ENCODE data around the gene NELL2.

NELL2 gene

DNA sequence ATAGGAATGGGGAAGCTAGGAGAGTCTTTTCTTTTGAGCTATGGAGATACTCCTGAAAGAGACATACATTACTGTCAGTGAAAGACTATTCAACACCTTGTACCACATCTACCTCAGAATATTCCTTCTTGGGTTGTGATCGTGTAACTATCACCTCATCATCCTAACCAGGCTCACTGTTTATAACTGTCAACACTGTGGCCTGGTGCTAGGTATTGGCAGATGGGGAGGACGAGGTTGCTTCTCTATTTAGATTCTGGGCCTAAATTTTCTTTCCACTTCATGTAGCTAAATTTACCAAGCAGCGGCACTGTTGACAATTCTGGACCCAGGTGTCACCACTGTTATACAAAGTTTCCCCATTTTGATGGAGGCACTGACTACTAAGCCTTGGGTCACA, 354.4 kb downstream of the NELL2 start:
- no peak for DNase-seq (ENCODE audit: extremely low spot score)
- TF ChIP-seq SP1 (IDR thresholded peaks at IDR 0.05), result no peak
- no peak for TF ChIP-seq LEF1 (IDR thresholded peaks at IDR 0.05; ENCODE audit: borderline replicate concordance)
- no peak for TF ChIP-seq ARNT (IDR thresholded peaks at IDR 0.05)
- no peak for TF ChIP-seq TARDBP (IDR thresholded peaks at IDR 0.05)
- TF ChIP-seq, protein P1, sequence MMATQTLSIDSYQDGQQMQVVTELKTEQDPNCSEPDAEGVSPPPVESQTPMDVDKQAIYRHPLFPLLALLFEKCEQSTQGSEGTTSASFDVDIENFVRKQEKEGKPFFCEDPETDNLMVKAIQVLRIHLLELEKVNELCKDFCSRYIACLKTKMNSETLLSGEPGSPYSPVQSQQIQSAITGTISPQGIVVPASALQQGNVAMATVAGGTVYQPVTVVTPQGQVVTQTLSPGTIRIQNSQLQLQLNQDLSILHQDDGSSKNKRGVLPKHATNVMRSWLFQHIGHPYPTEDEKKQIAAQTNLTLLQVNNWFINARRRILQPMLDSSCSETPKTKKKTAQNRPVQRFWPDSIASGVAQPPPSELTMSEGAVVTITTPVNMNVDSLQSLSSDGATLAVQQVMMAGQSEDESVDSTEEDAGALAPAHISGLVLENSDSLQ (IDR thresholded peaks at IDR 0.05), result no peak
- TF ChIP-seq ZNF384 (IDR thresholded peaks at IDR 0.05), result no peak
- no peak for TF ChIP-seq ELF4 (IDR thresholded peaks at IDR 0.05)
- no peak for TF ChIP-seq HDGF (IDR thresholded peaks at IDR 0.05; ENCODE audit: borderline replicate concordance)
- TF ChIP-seq L3MBTL2 (conservative IDR thresholded peaks at IDR 0.05), result no peak
- TF ChIP-seq BHLHE40 (IDR thresholded peaks at IDR 0.05; ENCODE audit: borderline replicate concordance), result no peak
- TF ChIP-seq FOXA1 (IDR thresholded peaks at IDR 0.05), result no peak
- no peak for TF ChIP-seq FOXK2 (IDR thresholded peaks at IDR 0.05)
- TF ChIP-seq SUZ12 (IDR thresholded peaks at IDR 0.05), result no peak
- TF ChIP-seq FOXM1 (IDR thresholded peaks at IDR 0.05; ENCODE audit: borderline replicate concordance), result no peak
- TF ChIP-seq NFRKB (IDR thresholded peaks at IDR 0.05), result no peak
- TF ChIP-seq CTBP1 (IDR thresholded peaks at IDR 0.05; ENCODE audit: borderline replicate concordance), result no peak
- POLR2A ChIA-PET, result no interaction called here
- CTCF ChIA-PET, result no interaction called here

DNA sequence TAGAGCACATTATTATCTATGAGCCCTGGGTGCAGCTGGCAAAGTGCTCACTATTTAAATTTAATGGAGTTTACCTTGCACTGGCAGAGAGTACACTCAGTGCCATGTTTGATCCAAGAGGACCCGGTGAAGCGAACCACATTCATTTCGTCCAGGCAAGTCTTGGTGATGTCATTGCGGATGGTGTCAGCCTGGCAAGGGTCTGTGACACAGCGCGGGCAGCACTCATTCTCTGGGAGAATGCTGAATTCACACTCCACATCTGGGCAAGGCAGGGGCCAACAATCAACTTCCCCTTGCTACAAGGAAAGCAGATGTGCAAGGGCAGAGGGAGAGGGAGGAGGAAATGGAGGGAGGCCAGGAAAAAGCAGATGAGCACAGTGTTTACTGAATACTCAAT, 356.2 kb downstream of the NELL2 start:
- no peak for TF ChIP-seq SP1 (IDR thresholded peaks at IDR 0.05)
- no peak for TF ChIP-seq ELF4 (IDR thresholded peaks at IDR 0.05)
- no peak for TF ChIP-seq TARDBP (IDR thresholded peaks at IDR 0.05)
- TF ChIP-seq BHLHE40 (IDR thresholded peaks at IDR 0.05; ENCODE audit: borderline replicate concordance), result no peak
- TF ChIP-seq, protein P1 (IDR thresholded peaks at IDR 0.05), result no peak
- ChIA-PET POLR2A (no interaction called here), CTCF (no interaction called here)
- no peak for DNase-seq (ENCODE audit: extremely low spot score)

DNA sequence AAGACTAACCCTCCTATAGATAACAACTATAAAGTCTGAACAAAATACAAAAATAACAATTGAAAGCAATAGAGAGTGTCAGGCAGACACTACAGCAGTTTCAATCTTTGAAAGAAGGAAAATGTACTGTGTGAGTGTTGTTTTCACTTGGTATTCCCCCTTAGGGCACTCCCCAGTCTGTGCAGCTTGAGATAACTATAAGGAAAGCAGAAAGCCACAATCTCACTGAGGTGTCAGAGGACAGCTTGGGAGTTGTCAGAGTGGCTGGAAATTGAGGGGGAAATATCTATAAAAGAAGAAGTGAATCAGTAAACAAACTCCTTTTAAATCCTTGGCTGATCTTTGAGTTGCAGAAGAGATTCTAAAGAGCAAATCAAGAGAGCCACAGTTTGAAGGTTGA, 364.8 kb downstream of the NELL2 start:
- ChIA-PET CTCF (interaction anchor here (0.7 kb wide), 1 partner anchor 365 kb away, joined by 3 read pairs; no protein-coding TSS in a partner anchor), POLR2A (no interaction called here)
- no peak for DNase-seq (ENCODE audit: extremely low spot score)
- TF ChIP-seq FOXM1 (IDR thresholded peaks at IDR 0.05; ENCODE audit: borderline replicate concordance) (no peak), LEF1 (IDR thresholded peaks at IDR 0.05; ENCODE audit: borderline replicate concordance) (no peak), BHLHE40 (IDR thresholded peaks at IDR 0.05; ENCODE audit: borderline replicate concordance) (no peak), HDGF (IDR thresholded peaks at IDR 0.05; ENCODE audit: borderline replicate concordance) (no peak), ELF4 (IDR thresholded peaks at IDR 0.05) (no peak), NFRKB (IDR thresholded peaks at IDR 0.05) (no peak), ZNF384 (IDR thresholded peaks at IDR 0.05) (no peak), TARDBP (IDR thresholded peaks at IDR 0.05) (no peak), SUZ12 (IDR thresholded peaks at IDR 0.05) (no peak), L3MBTL2 (conservative IDR thresholded peaks at IDR 0.05) (no peak), ARNT (IDR thresholded peaks at IDR 0.05) (no peak), FOXK2 (IDR thresholded peaks at IDR 0.05) (no peak)
- TF ChIP-seq, protein P1 (IDR thresholded peaks at IDR 0.05), result no peak

DNA sequence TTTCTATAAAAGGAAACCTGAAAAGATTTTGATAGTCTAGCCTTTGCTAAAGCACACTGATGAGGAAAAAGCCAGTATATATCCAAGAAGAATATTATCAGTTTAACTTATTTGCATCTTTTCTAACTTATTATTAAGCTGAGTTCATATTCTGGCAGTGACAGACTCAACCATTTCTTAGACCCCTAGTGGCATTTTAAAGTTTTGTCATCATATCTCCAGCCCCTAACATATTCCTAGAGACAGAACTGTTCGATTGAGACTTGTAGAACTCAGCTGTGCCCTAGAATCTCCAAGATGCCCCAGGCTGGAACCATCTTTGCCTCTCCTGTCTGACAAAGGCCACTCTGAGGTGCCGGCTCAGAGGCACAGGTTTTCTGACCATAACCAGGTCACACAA, 365.6 kb downstream of the NELL2 start:
- ChIA-PET CTCF (interaction anchor here (0.6 kb wide), 1 partner anchor 392 kb away, joined by 4 read pairs; no protein-coding TSS in a partner anchor), POLR2A (no interaction called here)
- DNase-seq (ENCODE audit: extremely low spot score), result peak; percentile 9
- TF ChIP-seq, protein P1 (IDR thresholded peaks at IDR 0.05), result no peak
- TF ChIP-seq FOXM1 (IDR thresholded peaks at IDR 0.05; ENCODE audit: borderline replicate concordance) (no peak), CTBP1 (IDR thresholded peaks at IDR 0.05; ENCODE audit: borderline replicate concordance) (no peak), ELF4 (IDR thresholded peaks at IDR 0.05) (no peak), ZNF384 (IDR thresholded peaks at IDR 0.05) (no peak), HDGF (IDR thresholded peaks at IDR 0.05; ENCODE audit: borderline replicate concordance) (no peak), ARNT (IDR thresholded peaks at IDR 0.05) (no peak), L3MBTL2 (conservative IDR thresholded peaks at IDR 0.05) (no peak), BHLHE40 (IDR thresholded peaks at IDR 0.05; ENCODE audit: borderline replicate concordance) (no peak), SP1 (IDR thresholded peaks at IDR 0.05) (no peak), LEF1 (IDR thresholded peaks at IDR 0.05; ENCODE audit: borderline replicate concordance) (no peak), FOXK2 (IDR thresholded peaks at IDR 0.05) (no peak), TARDBP (IDR thresholded peaks at IDR 0.05) (no peak)

DNA sequence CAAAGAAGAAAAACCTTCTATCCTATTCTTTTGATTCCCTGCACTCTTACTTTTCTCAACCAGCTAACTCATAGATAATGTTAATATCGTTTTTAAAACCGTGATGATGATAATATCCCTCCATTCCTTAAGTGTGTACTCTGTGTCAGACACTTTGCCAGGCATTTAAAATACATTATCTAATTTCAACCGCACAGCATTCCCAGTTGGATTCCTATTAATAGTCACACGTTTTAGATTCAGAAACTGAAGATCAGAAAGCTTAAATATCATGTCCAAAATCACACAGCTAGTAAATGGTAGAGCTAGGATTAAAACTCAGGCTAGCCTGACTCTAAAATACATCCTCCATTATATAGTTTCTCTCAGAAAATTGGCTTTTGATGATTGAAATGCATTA, 366.0 kb downstream of the NELL2 start:
- ChIA-PET POLR2A (no interaction called here), CTCF (interaction anchor here (0.6 kb wide), 1 partner anchor 391 kb away, joined by 4 read pairs; no protein-coding TSS in a partner anchor)
- TF ChIP-seq, protein P1 (IDR thresholded peaks at IDR 0.05), result no peak
- no peak for TF ChIP-seq HDGF (IDR thresholded peaks at IDR 0.05; ENCODE audit: borderline replicate concordance)
- no peak for DNase-seq (ENCODE audit: extremely low spot score)

DNA sequence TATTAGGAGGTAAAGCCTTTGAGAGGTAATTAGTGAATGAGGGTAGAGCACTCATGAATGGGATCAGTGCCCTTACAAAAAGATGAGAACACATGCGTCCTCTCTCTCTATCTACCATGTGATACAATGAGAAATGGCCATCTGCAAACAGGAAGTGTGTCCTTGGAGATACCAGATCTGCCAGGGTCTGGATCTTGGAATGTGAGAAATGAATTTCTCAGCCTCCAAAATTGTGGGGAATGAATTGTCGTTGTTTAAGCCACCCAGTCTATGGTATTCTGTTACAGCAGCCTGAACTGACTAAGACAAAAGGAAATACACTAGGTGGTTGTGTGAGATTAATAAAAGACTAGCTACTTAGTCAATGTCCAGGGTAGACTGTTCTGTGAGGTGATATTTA, 366.6 kb downstream of the NELL2 start:
- no peak for DNase-seq (ENCODE audit: extremely low spot score)
- TF ChIP-seq L3MBTL2 (conservative IDR thresholded peaks at IDR 0.05) (no peak), FOXK2 (IDR thresholded peaks at IDR 0.05) (no peak), ZNF384 (IDR thresholded peaks at IDR 0.05) (no peak), SP1 (IDR thresholded peaks at IDR 0.05) (no peak), TARDBP (IDR thresholded peaks at IDR 0.05) (no peak), CTBP1 (IDR thresholded peaks at IDR 0.05; ENCODE audit: borderline replicate concordance) (no peak), ELF4 (IDR thresholded peaks at IDR 0.05) (no peak), LEF1 (IDR thresholded peaks at IDR 0.05; ENCODE audit: borderline replicate concordance) (no peak), FOXA1 (IDR thresholded peaks at IDR 0.05) (no peak), FOXM1 (IDR thresholded peaks at IDR 0.05; ENCODE audit: borderline replicate concordance) (no peak), NFRKB (IDR thresholded peaks at IDR 0.05) (no peak), BHLHE40 (IDR thresholded peaks at IDR 0.05; ENCODE audit: borderline replicate concordance) (no peak), ARNT (IDR thresholded peaks at IDR 0.05) (no peak), HDGF (IDR thresholded peaks at IDR 0.05; ENCODE audit: borderline replicate concordance) (no peak), SUZ12 (IDR thresholded peaks at IDR 0.05) (no peak)
- TF ChIP-seq, protein P1 (IDR thresholded peaks at IDR 0.05), result no peak
- CTCF ChIA-PET, result no interaction called here
- POLR2A ChIA-PET, result no interaction called here

Data from HEK293T (cell line).